Measurements from ENCODE around the gene DIS3L2.

Gene DIS3L2

GRCh38 chr2:232234922-232235615 lies 273.6 kb downstream of the DIS3L2 start:
- no peak for DNase-seq

DNA sequence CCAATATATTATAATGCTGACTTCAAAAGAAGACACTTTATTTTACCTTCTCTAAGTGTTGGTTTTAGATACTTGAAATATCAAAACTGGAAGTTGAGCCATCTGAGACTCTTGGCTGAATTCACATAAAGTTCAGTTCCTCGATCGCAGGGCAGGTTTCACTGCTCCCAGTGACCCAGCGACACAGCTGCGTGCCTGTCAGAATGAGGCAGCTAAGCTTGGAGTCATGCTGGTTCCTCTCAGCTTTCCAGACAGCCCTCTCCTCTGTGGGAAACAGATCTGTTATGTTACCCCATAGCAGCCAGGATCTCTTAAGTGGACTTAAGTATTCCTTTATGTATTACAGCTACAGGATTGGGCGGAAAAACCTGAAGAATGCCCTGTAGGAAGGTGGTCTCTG lies 274.2 kb downstream of the DIS3L2 start:
- no peak for DNase-seq

GRCh38 chr2:232236200-232236599 lies 274.7 kb downstream of the DIS3L2 start:
- DNase-seq: no peak

GRCh38 chr2:232237464-232237863 lies 276.0 kb downstream of the DIS3L2 start:
- no peak for DNase-seq

DNA sequence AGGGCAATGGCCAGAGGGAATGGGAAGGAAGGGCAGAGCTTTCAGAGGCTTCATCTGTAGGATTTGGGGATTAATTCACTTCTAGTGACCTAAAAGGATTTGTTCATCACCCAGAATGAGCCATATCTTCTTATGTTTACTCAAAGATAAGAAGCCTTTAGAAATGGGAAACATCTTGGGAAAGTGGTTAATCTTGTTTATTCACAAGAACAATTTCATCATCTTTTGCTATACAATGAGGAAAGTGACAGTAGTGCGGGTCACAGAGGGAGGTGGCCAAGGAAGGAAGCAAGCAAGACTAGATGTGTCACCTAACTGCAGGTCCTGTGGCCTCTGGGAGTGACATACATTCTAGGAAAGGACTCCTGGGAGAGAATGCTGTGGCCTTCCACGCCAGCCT lies 276.6 kb downstream of the DIS3L2 start:
- DNase-seq: no peak

GRCh38 chr2:232238596-232238995 lies 277.1 kb downstream of the DIS3L2 start:
- DNase-seq: no peak

- peak; percentile 32 for DNase-seq
Observed at GRCh38 chr2:232239951-232240681, 278.6 kb downstream of the DIS3L2 start.

- peak; percentile 18 for DNase-seq
Observed at GRCh38 chr2:232240906-232241305, 279.4 kb downstream of the DIS3L2 start.

DNA sequence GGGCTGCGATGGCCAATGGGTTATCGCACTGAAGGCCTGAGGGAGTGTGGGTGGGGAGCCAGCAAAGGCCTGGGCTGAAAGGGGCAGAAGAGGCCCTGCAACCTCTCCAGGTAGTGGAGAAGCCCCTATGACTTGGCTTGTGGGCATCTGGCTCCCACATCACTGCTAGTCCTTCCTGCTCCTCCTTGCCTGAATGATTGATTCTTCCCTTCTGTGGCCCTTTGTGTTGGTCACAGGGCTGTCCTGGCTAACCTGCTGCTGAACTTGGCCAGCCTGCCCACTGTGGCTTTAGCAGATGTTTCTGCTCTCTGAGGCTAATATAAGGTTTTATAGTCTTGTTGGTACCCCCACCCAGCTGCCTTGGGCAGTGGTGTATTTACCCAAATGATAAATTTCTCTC lies 280.8 kb downstream of the DIS3L2 start:
- DNase-seq: no peak

DNA sequence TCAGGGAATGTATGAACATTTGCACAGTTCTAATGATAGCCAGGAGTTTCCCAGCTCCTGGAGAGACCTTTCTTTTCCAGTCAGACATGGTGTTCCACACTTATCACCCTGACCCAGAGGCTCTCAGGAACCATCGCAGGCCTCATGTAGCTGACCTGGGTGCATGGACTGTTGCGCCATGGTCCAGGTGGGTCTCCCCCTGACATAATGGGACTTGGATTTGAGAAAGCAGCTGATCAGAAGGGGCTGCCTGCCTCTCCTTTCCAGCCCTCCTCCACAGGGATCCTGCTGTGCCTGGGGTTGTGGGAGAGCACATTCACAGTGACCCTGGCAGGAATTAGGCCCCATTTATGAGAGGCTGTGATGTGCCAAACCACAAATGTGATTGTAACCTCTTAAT lies 283.6 kb downstream of the DIS3L2 start:
- DNase-seq: no peak

GRCh38 chr2:232246245-232246644 lies 284.7 kb downstream of the DIS3L2 start:
- DNase-seq: no peak

DNA sequence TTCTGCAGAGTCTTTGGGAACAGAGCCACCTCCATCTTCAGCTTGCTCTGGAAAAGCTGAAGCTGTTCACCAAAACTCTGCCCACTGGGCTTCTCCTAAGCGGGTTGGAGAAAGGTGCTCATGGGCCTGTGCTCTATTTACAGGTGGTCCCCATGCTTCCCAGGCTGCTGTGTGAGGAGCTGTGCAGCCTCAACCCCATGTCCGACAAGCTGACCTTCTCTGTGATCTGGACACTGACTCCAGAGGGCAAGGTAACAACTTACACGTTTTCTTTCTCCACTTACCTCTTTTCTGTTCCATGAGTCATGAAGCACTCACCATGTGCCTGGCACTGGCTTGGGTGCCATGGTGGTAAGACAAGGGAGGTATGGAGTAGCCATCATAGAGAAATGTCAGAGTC lies 287.6 kb downstream of the DIS3L2 start:
- DNase-seq: no peak

- no peak for DNase-seq
Observed at GRCh38 chr2:232250246-232251175, 289.0 kb downstream of the DIS3L2 start.

DNA sequence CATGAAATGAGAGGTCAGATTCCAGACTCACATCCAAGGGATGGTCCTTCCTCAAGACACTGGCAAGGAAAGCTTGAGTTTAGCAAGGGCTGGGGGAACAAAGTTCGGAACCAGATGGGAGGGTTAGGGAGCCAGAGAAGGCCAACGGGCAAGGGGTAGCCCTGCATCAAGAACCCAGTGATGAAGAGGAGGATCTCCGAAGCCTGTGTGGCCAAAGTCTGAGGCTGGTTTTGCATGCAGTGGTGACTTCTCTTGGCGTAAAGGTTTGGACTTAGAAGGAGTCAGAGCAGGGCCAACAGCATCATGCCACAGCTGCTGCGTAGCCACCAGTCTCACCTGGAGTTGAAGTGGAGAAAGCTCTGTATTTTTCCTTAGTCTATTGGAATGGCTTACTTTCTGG lies 293.5 kb downstream of the DIS3L2 start:
- no peak for DNase-seq

- DNase-seq: no peak
Observed at GRCh38 chr2:232260075-232260474, 298.6 kb downstream of the DIS3L2 start.

DNA sequence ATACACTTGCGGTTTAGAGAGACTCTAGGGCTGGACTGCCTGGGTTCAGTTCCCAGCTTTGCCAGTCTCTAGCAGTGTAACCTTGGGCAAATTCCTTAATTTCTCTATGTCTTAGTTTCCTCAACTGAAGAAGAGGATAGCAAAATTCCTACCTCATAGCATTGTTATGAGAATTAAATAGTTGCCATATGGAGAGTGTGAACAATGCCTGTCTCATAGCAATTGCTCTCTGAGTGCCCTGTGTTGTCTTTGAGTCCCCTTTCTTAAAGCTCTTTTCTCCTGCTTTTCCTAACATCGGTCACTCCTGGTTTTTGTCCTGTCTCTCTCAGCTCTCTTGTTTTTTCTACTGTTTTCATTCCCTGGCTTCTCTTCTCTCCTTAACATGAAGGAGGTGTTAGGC lies 300.3 kb downstream of the DIS3L2 start:
- no peak for DNase-seq

- DNase-seq: no peak
Observed at GRCh38 chr2:232263295-232263694, 301.8 kb downstream of the DIS3L2 start.

DNA sequence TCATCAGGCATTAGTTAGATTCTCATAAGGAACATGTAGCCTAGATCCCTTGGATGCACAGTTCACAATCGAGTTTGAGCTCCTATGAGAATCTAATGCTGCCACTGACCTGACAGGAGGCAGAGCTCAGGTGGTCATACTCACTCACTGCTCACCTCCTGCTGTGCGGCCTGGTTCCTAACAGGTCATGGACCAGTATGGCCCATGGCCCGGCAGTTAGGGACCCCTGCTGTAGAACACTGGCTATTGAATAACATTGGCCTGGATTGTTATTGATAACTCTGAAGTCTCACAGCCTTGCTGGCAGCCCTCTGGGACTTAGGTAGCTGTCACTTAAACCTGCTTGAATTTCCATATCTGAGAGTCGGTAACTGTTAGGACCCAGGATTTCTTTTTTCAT lies 302.6 kb downstream of the DIS3L2 start:
- no peak for DNase-seq

DNA sequence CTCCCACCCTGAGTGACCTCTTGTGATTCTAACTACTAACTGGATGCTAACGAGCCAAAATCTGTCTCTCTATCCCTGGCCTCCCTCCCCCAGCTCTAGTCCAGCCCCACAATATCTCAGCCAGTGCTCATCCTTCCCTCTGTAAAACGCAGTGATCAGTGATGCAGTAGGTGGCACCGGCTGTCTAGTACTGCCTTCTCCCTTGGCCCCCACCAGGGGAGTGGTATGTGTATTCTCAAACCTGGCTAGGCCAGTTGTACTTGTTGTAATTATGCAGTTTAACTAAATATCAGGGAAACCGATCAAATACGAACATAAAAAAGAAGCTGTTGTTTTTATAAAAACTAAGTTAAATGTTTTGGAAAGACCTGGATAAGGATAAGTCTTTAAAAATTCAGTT lies 303.8 kb downstream of the DIS3L2 start:
- no peak for DNase-seq

- no peak for DNase-seq
Observed at GRCh38 chr2:232268636-232269165, 307.2 kb downstream of the DIS3L2 start.

GRCh38 chr2:232269867-232270266 lies 308.4 kb downstream of the DIS3L2 start:
- no peak for DNase-seq

GRCh38 chr2:232273903-232274643 lies 312.6 kb downstream of the DIS3L2 start:
- no peak for DNase-seq

DNA sequence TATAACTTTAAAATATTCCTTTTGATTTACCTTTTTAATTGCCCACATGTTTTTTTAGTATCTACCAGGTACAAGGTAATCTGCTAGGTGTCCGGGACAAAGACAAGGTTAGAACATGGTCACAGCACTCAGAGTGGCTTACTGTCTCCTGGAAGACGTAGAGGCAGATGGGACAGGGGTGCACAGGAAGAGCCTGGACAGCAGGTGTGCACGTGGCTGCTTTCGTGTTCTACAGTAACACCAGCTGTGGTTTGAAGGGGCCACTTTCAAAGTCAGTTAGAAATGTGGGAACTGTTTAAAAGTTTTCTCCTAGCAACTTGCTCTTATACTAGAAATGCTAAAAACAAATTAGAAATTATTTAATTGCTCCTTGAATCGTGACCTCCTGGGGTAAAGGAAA lies 314.2 kb downstream of the DIS3L2 start:
- DNase-seq: no peak

All from stimulated activated CD8-positive, alpha-beta memory T cell treated with anti-CD3 and anti-CD28 coated beads, Interleukin-4, amount 100 ng/mL, for 48 hours (primary cell).